ENCODE measurements around the gene KCTD17. TPM values are rescaled to one million over a fixed set of nuclear protein-coding genes. Genes with fewer than 3 reads are reported as not detected.
A peak's percentile ranks its signal among the peaks of the same experiment; 100 is the strongest.

Gene KCTD17
- total RNA-seq, 1 experiment from 2014 or later, result 29.4 TPM

DNA sequence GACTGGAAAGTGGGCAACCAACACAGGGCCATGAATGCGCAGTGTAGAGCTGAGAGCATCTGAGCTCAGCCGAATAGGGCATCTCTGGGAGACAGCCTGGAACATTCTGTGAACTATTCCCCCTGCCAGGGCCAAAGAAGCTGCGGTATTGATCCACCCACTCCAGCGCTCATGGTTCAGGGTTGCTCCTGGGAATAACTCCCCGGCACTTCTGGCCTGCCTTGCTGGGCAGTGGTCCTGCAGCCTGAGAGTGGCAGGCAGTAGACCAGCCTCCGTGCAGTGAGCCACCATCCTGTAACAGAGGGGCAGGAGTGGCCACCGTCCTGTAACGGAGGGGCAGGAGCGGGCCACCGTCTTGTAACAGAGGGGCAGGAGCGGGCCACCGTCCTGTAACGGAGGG lies 45.8 kb downstream of the KCTD17 start:
- Mint-ChIP-seq H3K27me3 (ENCODE audit: low read depth) (peaks cover 32% of the 10 kb centered on the region), H3K36me3 (no peaks in the 10 kb centered on the region), H3K9me3 (no peaks in the 10 kb centered on the region), H3K4me1 (peaks cover 5% of the 10 kb centered on the region; the same call in 1 of the 2 replicates), H3K27ac (no peak overlapping the region), H3K4me3 (peak overlapping the region; percentile 59)
- ChIA-PET CTCF (interaction anchor here (1.7 kb wide), 1 partner anchor 51 kb away, joined by 5 read pairs; no protein-coding TSS in a partner anchor), POLR2A (no interaction called here)
- DNase-seq (ENCODE audit: low spot score) (no peak), ATAC-seq (no peak)
- TF ChIP-seq FOXP1 (CRISPR knock-in tag; IDR thresholded peaks at IDR 0.05; ENCODE audit: borderline replicate concordance) (no peak), CBFB (CRISPR knock-in tag; IDR thresholded peaks at IDR 0.05; ENCODE audit: low read depth) (no peak), PRRX2 (CRISPR knock-in tag; IDR thresholded peaks at IDR 0.05) (no peak), MYBL2 (CRISPR knock-in tag; IDR thresholded peaks at IDR 0.05) (no peak), HMGA2 (CRISPR knock-in tag; IDR thresholded peaks at IDR 0.05) (no peak), SP1 (CRISPR knock-in tag; conservative IDR thresholded peaks at IDR 0.05) (no peak), ZNF671 (CRISPR knock-in tag; IDR thresholded peaks at IDR 0.05) (no peak), ZNF416 (CRISPR knock-in tag; IDR thresholded peaks at IDR 0.05) (no peak), SMAD3 (CRISPR knock-in tag; IDR thresholded peaks at IDR 0.05; ENCODE audit: borderline replicate concordance) (no peak), SOX15 (CRISPR knock-in tag; IDR thresholded peaks at IDR 0.05) (no peak), OVOL2 (CRISPR knock-in tag; IDR thresholded peaks at IDR 0.05; ENCODE audit: borderline replicate concordance) (no peak), NR2C2 (CRISPR knock-in tag; IDR thresholded peaks at IDR 0.05) (no peak)
- TF ChIP-seq, protein P1, sequence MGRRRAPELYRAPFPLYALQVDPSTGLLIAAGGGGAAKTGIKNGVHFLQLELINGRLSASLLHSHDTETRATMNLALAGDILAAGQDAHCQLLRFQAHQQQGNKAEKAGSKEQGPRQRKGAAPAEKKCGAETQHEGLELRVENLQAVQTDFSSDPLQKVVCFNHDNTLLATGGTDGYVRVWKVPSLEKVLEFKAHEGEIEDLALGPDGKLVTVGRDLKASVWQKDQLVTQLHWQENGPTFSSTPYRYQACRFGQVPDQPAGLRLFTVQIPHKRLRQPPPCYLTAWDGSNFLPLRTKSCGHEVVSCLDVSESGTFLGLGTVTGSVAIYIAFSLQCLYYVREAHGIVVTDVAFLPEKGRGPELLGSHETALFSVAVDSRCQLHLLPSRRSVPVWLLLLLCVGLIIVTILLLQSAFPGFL (CRISPR knock-in tag; IDR thresholded peaks at IDR 0.05; ENCODE audit: borderline replicate concordance), result no peak
- TF ChIP-seq, protein P2, sequence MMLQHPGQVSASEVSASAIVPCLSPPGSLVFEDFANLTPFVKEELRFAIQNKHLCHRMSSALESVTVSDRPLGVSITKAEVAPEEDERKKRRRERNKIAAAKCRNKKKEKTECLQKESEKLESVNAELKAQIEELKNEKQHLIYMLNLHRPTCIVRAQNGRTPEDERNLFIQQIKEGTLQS (CRISPR knock-in tag; conservative IDR thresholded peaks at IDR 0.05), result no peak
- TF ChIP-seq, protein P3, sequence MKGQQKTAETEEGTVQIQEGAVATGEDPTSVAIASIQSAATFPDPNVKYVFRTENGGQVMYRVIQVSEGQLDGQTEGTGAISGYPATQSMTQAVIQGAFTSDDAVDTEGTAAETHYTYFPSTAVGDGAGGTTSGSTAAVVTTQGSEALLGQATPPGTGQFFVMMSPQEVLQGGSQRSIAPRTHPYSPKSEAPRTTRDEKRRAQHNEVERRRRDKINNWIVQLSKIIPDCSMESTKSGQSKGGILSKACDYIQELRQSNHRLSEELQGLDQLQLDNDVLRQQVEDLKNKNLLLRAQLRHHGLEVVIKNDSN (CRISPR knock-in tag; IDR thresholded peaks at IDR 0.05), result no peak
- TF ChIP-seq, protein P4, sequence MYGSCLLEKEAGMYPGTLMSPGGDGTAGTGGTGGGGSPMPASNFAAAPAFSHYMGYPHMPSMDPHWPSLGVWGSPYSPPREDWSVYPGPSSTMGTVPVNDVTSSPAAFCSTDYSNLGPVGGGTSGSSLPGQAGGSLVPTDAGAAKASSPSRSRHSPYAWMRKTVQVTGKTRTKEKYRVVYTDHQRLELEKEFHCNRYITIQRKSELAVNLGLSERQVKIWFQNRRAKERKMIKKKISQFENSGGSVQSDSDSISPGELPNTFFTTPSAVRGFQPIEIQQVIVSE (CRISPR knock-in tag; IDR thresholded peaks at IDR 0.05; ENCODE audit: borderline replicate concordance), result no peak

DNA sequence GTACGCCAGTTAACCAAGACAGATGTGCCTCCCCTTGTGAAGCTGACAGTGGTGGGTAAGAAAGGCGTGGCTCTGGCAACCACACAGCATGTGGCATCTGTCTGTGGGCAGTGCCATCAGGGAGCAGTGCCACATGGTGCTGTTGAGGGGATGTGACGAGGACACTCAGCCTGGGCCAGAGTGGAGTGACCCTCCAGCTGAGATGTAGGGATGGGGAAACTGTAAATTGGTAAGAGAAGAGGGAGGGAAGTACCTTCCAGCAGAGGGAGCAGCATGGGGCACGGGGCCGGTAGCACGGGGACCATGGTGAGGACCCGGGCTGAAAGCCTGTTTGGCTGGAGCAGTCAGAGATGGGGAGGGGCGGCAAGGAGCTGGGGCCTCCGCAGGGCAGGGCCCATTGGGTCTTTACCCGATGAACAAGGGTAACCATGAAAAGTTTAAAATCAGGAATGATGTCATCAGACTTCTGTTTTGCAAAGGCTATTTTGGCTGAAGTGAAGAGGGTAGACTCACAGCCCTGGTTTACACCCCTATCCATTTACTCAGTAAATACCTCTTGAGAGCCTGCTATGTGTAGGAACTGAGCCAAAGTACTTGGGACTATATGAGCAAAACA lies 47.5 kb downstream of the KCTD17 start:
- Mint-ChIP-seq H3K36me3 (no peaks in the 10 kb centered on the region), H3K27ac (no peak overlapping the region), H3K27me3 (ENCODE audit: low read depth) (peaks cover 32% of the 10 kb centered on the region), H3K4me1 (peaks cover 5% of the 10 kb centered on the region; the same call in 1 of the 2 replicates), H3K9me3 (no peaks in the 10 kb centered on the region), H3K4me3 (no peak overlapping the region)
- ChIA-PET CTCF (interaction anchor here (0.6 to 1.7 kb wide), 17 partner anchors 12 to 330 kb away, joined by 3 to 14 read pairs (median 4); partner anchors contain the start of gene KCTD17), POLR2A (no interaction called here)
- peak; percentile 59 for DNase-seq (ENCODE audit: low spot score)
- TF ChIP-seq ZNF121 (CRISPR knock-in tag; IDR thresholded peaks at IDR 0.05), result peak; percentile 86
- TF ChIP-seq, protein P5, sequence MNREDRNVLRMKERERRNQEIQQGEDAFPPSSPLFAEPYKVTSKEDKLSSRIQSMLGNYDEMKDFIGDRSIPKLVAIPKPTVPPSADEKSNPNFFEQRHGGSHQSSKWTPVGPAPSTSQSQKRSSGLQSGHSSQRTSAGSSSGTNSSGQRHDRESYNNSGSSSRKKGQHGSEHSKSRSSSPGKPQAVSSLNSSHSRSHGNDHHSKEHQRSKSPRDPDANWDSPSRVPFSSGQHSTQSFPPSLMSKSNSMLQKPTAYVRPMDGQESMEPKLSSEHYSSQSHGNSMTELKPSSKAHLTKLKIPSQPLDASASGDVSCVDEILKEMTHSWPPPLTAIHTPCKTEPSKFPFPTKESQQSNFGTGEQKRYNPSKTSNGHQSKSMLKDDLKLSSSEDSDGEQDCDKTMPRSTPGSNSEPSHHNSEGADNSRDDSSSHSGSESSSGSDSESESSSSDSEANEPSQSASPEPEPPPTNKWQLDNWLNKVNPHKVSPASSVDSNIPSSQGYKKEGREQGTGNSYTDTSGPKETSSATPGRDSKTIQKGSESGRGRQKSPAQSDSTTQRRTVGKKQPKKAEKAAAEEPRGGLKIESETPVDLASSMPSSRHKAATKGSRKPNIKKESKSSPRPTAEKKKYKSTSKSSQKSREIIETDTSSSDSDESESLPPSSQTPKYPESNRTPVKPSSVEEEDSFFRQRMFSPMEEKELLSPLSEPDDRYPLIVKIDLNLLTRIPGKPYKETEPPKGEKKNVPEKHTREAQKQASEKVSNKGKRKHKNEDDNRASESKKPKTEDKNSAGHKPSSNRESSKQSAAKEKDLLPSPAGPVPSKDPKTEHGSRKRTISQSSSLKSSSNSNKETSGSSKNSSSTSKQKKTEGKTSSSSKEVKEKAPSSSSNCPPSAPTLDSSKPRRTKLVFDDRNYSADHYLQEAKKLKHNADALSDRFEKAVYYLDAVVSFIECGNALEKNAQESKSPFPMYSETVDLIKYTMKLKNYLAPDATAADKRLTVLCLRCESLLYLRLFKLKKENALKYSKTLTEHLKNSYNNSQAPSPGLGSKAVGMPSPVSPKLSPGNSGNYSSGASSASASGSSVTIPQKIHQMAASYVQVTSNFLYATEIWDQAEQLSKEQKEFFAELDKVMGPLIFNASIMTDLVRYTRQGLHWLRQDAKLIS (CRISPR knock-in tag; IDR thresholded peaks at IDR 0.05; ENCODE audit: borderline replicate concordance), result no peak
- TF ChIP-seq, protein P6, sequence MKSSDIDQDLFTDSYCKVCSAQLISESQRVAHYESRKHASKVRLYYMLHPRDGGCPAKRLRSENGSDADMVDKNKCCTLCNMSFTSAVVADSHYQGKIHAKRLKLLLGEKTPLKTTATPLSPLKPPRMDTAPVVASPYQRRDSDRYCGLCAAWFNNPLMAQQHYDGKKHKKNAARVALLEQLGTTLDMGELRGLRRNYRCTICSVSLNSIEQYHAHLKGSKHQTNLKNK (CRISPR knock-in tag; IDR thresholded peaks at IDR 0.05), result no peak
- no peak for TF ChIP-seq FOXK1 (CRISPR knock-in tag; IDR thresholded peaks at IDR 0.05)
- ATAC-seq, result peak; percentile 80

All from WTC11 (cell line).